H1 (cell line): ENCODE measurements around the gene BTN1A1. TPM values are rescaled to one million over a fixed set of nuclear protein-coding genes. Genes with fewer than 3 reads are reported as not detected.
A peak's percentile ranks its signal among the peaks of the same experiment; 100 is the strongest.

Source experiments
- CTCF ChIA-PET: fragments of 300-600 bp; sonication (Branson Sonifier 250); formaldehyde crosslinking; loops from one replicate; lab custom pipeline; 2021; ENCODE audit not compliant: partially characterized antibody; lab: Charles Lee
- POLR2A ChIA-PET: fragments of 300-600 bp; sonication (Branson Sonifier 250); formaldehyde crosslinking; loops from one replicate; lab custom pipeline; 2021; ENCODE audit warnings: inconsistent platforms; ENCODE audit not compliant: partially characterized antibody; lab: Charles Lee
- DNase-seq, 2 experiments: peaks; one replicate each; pipeline versions ENCODE4 v3.0.0 to v3.0.0-alpha.2; 2010 to 2022; ENCODE audit warnings: low spot score in 2 of 2, low read depth in 1 of 2, mixed read lengths in 1 of 2
- FAIRE-seq: peaks from 2 replicates; lab custom pipeline; 2011; peaks lifted over from hg19 to GRCh38; lab: Jason Lieb, UNC
- H2AFZ ChIP-seq: 2 replicates; pipeline ENCODE4 v1.8.1; 2012; ENCODE audit warnings: low read length, inconsistent platforms
- H2AK5ac ChIP-seq: 2 replicates; pipeline ENCODE4 v1.6.1; 2013; ENCODE audit warnings: low read depth, low read length
- H2BK120ac ChIP-seq: replicated peaks from 2 replicates; pipeline ENCODE3; 2013; ENCODE audit warnings: low read depth, low read length, inconsistent platforms
- H2BK12ac ChIP-seq: 2 replicates; pipeline ENCODE4 v1.6.1; 2013; ENCODE audit warnings: low read depth, low read length
- H2BK15ac ChIP-seq: 2 replicates; pipeline ENCODE4 v1.6.1; 2013; ENCODE audit warnings: low read length
- H2BK20ac ChIP-seq: 2 replicates; pipeline ENCODE4 v1.6.1; 2013; ENCODE audit warnings: low read length
- H2BK5ac ChIP-seq: 2 replicates; pipeline ENCODE4 v1.6.1; 2013; ENCODE audit warnings: low read depth, low read length
- H3K14ac ChIP-seq: 2 replicates; pipeline ENCODE4 v1.6.1; 2013; ENCODE audit warnings: inconsistent platforms; ENCODE audit not compliant: insufficient read length
- H3K18ac ChIP-seq: 2 replicates; pipeline ENCODE4 v1.6.1; 2013; ENCODE audit warnings: low read length; ENCODE audit errors: extremely low read depth
- H3K23ac ChIP-seq: 2 replicates; pipeline ENCODE4 v1.6.1; 2013; ENCODE audit warnings: inconsistent platforms; ENCODE audit not compliant: insufficient read length
- H3K23me2 ChIP-seq: 2 replicates; pipeline ENCODE4 v1.6.1; 2013; ENCODE audit warnings: low read depth, low read length
- H3K27ac ChIP-seq: 2 replicates; pipeline ENCODE4 v1.6.1; 2011; ENCODE audit warnings: low read depth, low read length, inconsistent platforms
- H3K27me3 ChIP-seq, 4 experiments: replicated peaks in 1 of 4; 1 replicate in 1 of 4; 2 replicates in 3 of 4; pipeline versions ENCODE4 v1.6.1 to v1.8.1; 2011 to 2013; ENCODE audit warnings: low read length in 3 of 4, mild to moderate bottlenecking in 3 of 4, inconsistent platforms in 2 of 4, mixed read lengths in 2 of 4, moderate library complexity in 1 of 4; ENCODE audit not compliant: control insufficient read depth in 3 of 4, insufficient read depth in 3 of 4; ENCODE audit errors: extremely low read depth in 1 of 4
- H3K36me3 ChIP-seq, 4 experiments: 2 replicates each; pipeline versions ENCODE4 v1.6.1 to v1.8.1; 2011 to 2013; ENCODE audit warnings: mild to moderate bottlenecking in 4 of 4, low read length in 3 of 4, moderate library complexity in 2 of 4, control low read depth in 1 of 4, inconsistent platforms in 1 of 4; ENCODE audit not compliant: insufficient read depth in 4 of 4, control insufficient read depth in 2 of 4
- H3K4ac ChIP-seq: replicated peaks from 2 replicates; pipeline ENCODE3; 2013; ENCODE audit warnings: low read length, low read depth, mixed read lengths, inconsistent platforms; ENCODE audit not compliant: insufficient read length
- H3K4me1 ChIP-seq, 4 experiments: replicated peaks in 1 of 4; 1 replicate in 1 of 4; 2 replicates in 3 of 4; pipeline versions ENCODE4 v1.6.1 to v1.8.1; 2011 to 2013; ENCODE audit warnings: low read length in 3 of 4, inconsistent platforms in 2 of 4, mixed read lengths in 1 of 4; ENCODE audit not compliant: insufficient read depth in 4 of 4, control insufficient read depth in 3 of 4
- H3K4me2 ChIP-seq, 2 experiments: 2 replicates each; pipeline versions ENCODE4 v1.6.1 to v1.8.1; 2011 to 2013; ENCODE audit warnings: low read depth in 2 of 2, low read length in 2 of 2, control low read depth in 1 of 2, inconsistent platforms in 1 of 2, mild to moderate bottlenecking in 1 of 2; ENCODE audit not compliant: insufficient read depth in 1 of 2
- H3K4me3 ChIP-seq, 4 experiments: fragments of 200-600, 300-600 bp in 1 of 4; sonication (generic), shearing (Covaris generic), sonication (Bioruptor Twin) in 1 of 4; 2 replicates each; pipeline versions ENCODE4 v1.5.1 to v1.8.1; 2011 to 2016; ENCODE audit warnings: low read length in 4 of 4, low read depth in 3 of 4, control low read depth in 2 of 4, inconsistent platforms in 2 of 4, mild to moderate bottlenecking in 2 of 4, mixed read lengths in 1 of 4, moderate library complexity in 1 of 4; ENCODE audit not compliant: insufficient read depth in 2 of 4; ENCODE audit errors: extremely low read depth in 1 of 4
- H3K56ac ChIP-seq: replicated peaks from 2 replicates; pipeline ENCODE3; 2013; ENCODE audit warnings: low read depth, mild to moderate bottlenecking, mixed read lengths, low read length, inconsistent platforms; ENCODE audit not compliant: insufficient read length
- H3K79me1 ChIP-seq: 2 replicates; pipeline ENCODE4 v1.6.1; 2013; ENCODE audit warnings: low read depth, low read length, control low read depth
- H3K79me2 ChIP-seq, 2 experiments: 2 replicates each; pipeline versions ENCODE4 v1.6.1 to v1.8.1; 2012 to 2013; ENCODE audit warnings: low read length in 2 of 2, mild to moderate bottlenecking in 2 of 2, inconsistent platforms in 1 of 2; ENCODE audit not compliant: insufficient read depth in 2 of 2, control insufficient read depth in 1 of 2
- H3K9ac ChIP-seq, 4 experiments: replicated peaks in 1 of 4; 1 replicate in 1 of 4; 2 replicates in 3 of 4; pipeline versions ENCODE4 v1.6.1 to v1.8.1; 2011 to 2013; ENCODE audit warnings: low read depth in 3 of 4, low read length in 3 of 4, control low read depth in 2 of 4, mild to moderate bottlenecking in 2 of 4, moderate library complexity in 2 of 4, inconsistent platforms in 1 of 4; ENCODE audit errors: extremely low read depth in 1 of 4
- H3K9me3 ChIP-seq, 2 experiments: 2 replicates each; pipeline versions ENCODE4 v1.6.1 to v1.8.1; 2012 to 2013; ENCODE audit warnings: mild to moderate bottlenecking in 2 of 2, moderate library complexity in 2 of 2, control low read depth in 1 of 2, inconsistent platforms in 1 of 2, low read depth in 1 of 2, low read length in 1 of 2, mixed read lengths in 1 of 2; ENCODE audit not compliant: insufficient read depth in 2 of 2
- H4K20me1 ChIP-seq, 2 experiments: replicated peaks in 1 of 2; 2 replicates each; pipeline versions ENCODE3 to v1.8.1; 2011 to 2013; ENCODE audit warnings: inconsistent platforms in 2 of 2, low read length in 2 of 2, mild to moderate bottlenecking in 1 of 2; ENCODE audit not compliant: insufficient read depth in 2 of 2, control insufficient read depth in 1 of 2
- H4K5ac ChIP-seq: 2 replicates; pipeline ENCODE4 v1.6.1; 2013; ENCODE audit warnings: low read length, low read depth, mixed read lengths, inconsistent platforms; ENCODE audit not compliant: insufficient read length
- H4K8ac ChIP-seq: 2 replicates; pipeline ENCODE4 v1.8.0; 2013; ENCODE audit warnings: mild to moderate bottlenecking, moderate library complexity, low read length, inconsistent platforms; ENCODE audit not compliant: insufficient read depth; ENCODE audit errors: extremely low read depth
- H4K91ac ChIP-seq: replicated peaks from 2 replicates; pipeline ENCODE3; 2013; ENCODE audit warnings: low read length, mixed read lengths, inconsistent platforms; ENCODE audit not compliant: insufficient read length
- BRCA1 ChIP-seq: IDR thresholded peaks from 2 replicates; pipeline ENCODE4 v1.6.1; 2012; ENCODE audit warnings: low read depth, low read length, improper control_type of control experiment
- CBX8 ChIP-seq: fragments of 300-800, 300-1000 bp; sonication (generic); IDR thresholded peaks from 2 replicates; pipeline ENCODE4 v1.7.1; 2016; ENCODE audit warnings: low read depth, low read length, borderline replicate concordance
- CHD1 ChIP-seq: IDR thresholded peaks from 2 replicates; pipeline ENCODE4 v1.6.1; 2012; ENCODE audit warnings: low read depth, low read length, improper control_type of control experiment
- CREB1 ChIP-seq: IDR thresholded peaks from 2 replicates; pipeline ENCODE4 v1.6.1; 2012; ENCODE audit warnings: inconsistent platforms
- CTBP2 ChIP-seq: IDR thresholded peaks from 2 replicates; pipeline ENCODE4 v1.7.0; 2011; ENCODE audit warnings: borderline replicate concordance, mild to moderate bottlenecking, moderate library complexity, mixed read lengths, low read length; ENCODE audit not compliant: insufficient read depth, insufficient read length
- KDM5A ChIP-seq: fragments of 200-600 bp; IDR thresholded peaks from 2 replicates; pipeline ENCODE4 v1.7.1; 2012; ENCODE audit warnings: mild to moderate bottlenecking, low read length, inconsistent platforms, mixed read lengths
- POLR2AphosphoS5 ChIP-seq: IDR thresholded peaks from 2 replicates; pipeline ENCODE4 v1.6.1; 2011; ENCODE audit warnings: low read depth, low read length
- RAD21 ChIP-seq, 2 experiments: IDR thresholded peaks in 1 of 2; conservative IDR thresholded peaks in 1 of 2; 2 replicates each; pipeline ENCODE4 v1.6.1; 2011; ENCODE audit warnings: low read depth in 2 of 2, low read length in 2 of 2, improper control_type of control experiment in 1 of 2, inconsistent platforms in 1 of 2, mild to moderate bottlenecking in 1 of 2, moderate library complexity in 1 of 2
- TCF12 ChIP-seq: IDR thresholded peaks from 2 replicates; pipeline ENCODE4 v1.6.1; 2011; ENCODE audit warnings: low read depth, mild to moderate bottlenecking, low read length
- WGBS, 2 experiments: shearing (Covaris generic) in 1 of 2; methylation state at CpG; one replicate each; pipeline versions ENCODE4 v1.1.6 to v1.1.7; 2013 to 2015; ENCODE audit warnings: low lambda C conversion rate in 2 of 2, mixed read lengths in 2 of 2, inconsistent platforms in 1 of 2, low coverage in 1 of 2, missing lambda C conversion rate in 1 of 2; ENCODE audit not compliant: insufficient replicate concordance in 2 of 2, insufficient coverage in 1 of 2, insufficient read length in 1 of 2; ENCODE audit errors: extremely low coverage in 1 of 2, missing lambda C conversion rate in 1 of 2; 5-methylcytosine and 5-hydroxymethylcytosine counted together
- polyA plus RNA-seq, 7 experiments: library from polyadenylated mRNA; depleted of rRNA in 3 of 7; stranded (reverse) in 5 of 7; unstranded in 2 of 7; fragments of >200 nt in 5 of 7; fragments of 200-250 nt in 2 of 7; gene quantifications; 1 replicate in 5 of 7; 2 replicates in 1 of 7; 4 replicates in 1 of 7; pipeline versions ENCODE4 v1.2.1 to v1.2.3, GENCODE V29; 2011 to 2013; ENCODE audit warnings: missing spikeins in 2 of 7, mixed read lengths in 2 of 7
- total RNA-seq: library from RNA; stranded (reverse); fragmentation: NEBNext Ultra II Directional; extraction: Animal tissue kit (Norgen Biotek cat#: 25700); gene quantifications from 2 replicates; pipeline ENCODE4 v1.2.1, GENCODE V29; 2021
- TF ChIP-seq, protein P1 (sequence below): IDR thresholded peaks from 2 replicates; pipeline ENCODE4 v1.6.1; 2012; ENCODE audit warnings: low read length, inconsistent platforms

The BTN1A1 gene
- total and polyA plus RNA-seq, 2 of the 8 experiments (the other 6 are each of a cell fraction or from before 2014, with no cell fraction given) = 0.28 to 0.35 TPM

DNA sequence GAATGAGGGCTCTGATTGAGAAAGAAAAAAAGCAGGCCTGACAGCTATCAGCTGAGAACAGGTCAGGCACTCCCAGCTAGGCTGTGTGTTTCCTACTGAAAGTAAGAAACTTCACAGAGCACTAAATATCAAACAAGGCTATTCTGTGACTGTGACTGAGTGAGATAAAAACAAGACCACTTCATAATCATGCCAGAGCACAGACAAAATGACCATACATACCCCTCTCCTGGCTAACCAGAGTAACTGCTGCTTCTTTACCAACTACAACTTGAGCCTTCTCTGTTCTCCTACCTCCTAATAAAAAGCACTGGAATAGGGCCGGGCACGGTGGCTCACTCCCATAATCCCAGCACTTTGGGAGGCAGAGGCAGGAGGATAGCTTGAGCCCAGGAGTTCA is 6.8 kb upstream of the BTN1A1 start:
- Histone ChIP-seq H3K56ac (no peak overlapping the region), H3K4me3 (no peak overlapping the region), H3K79me1 (no peaks in the 10 kb centered on the region), H3K18ac (no peak overlapping the region), H2BK15ac (no peak overlapping the region), H3K27ac (no peak overlapping the region), H3K27me3 (no peaks in the 10 kb centered on the region; a peak in 1 of 7 replicates), H2BK20ac (no peak overlapping the region), H3K79me2 (no peaks in the 10 kb centered on the region), H3K14ac (no peak overlapping the region), H2AFZ (no peak overlapping the region), H4K91ac (no peak overlapping the region), H3K36me3 (no peaks in the 10 kb centered on the region), H3K9me3 (no peaks in the 10 kb centered on the region), H3K4me2 (no peak overlapping the region), H2BK12ac (no peak overlapping the region), H3K23me2 (no peaks in the 10 kb centered on the region), H3K4ac (no peak overlapping the region), H2BK120ac (no peak overlapping the region), H3K9ac (no peak overlapping the region), H4K8ac (no peak overlapping the region), H4K20me1 (no peaks in the 10 kb centered on the region), H2AK5ac (no peak overlapping the region), H2BK5ac (no peak overlapping the region), H3K4me1 (peaks cover 0 to 3% (median under 1%) of the 10 kb centered on the region in 4 experiments; a peak in 1 of 7 replicates), H4K5ac (no peak overlapping the region), H3K23ac (no peak overlapping the region)
- DNase-seq (no peak), FAIRE-seq (no peak)
- POLR2A ChIA-PET = no interaction called here
- CTCF ChIA-PET = interaction anchor here (0.7 to 1.7 kb wide), 4 partner anchors 9 to 152 kb away, joined by 3 to 5 read pairs (median 3); no protein-coding TSS in a partner anchor
- 96% methylated on average over 2 of the region's 2 CpGs; no CpG with 5 or more reads in 1 of the 2 experiments for WGBS, 2 experiments
- TF ChIP-seq CTBP2 (no peak), POLR2AphosphoS5 (no peak), CREB1 (no peak), BRCA1 (no peak), CBX8 (no peak), CHD1 (no peak), KDM5A (no peak), TCF12 (no peak), RAD21 (IDR thresholded peaks at IDR 0.05 in 1 of 2, conservative IDR thresholded peaks at IDR 0.05 in 1 of 2; ENCODE audit: low read depth in 2 of 2, low read length in 2 of 2) (peak; percentile 33 to 54)
- TF ChIP-seq, protein P1, sequence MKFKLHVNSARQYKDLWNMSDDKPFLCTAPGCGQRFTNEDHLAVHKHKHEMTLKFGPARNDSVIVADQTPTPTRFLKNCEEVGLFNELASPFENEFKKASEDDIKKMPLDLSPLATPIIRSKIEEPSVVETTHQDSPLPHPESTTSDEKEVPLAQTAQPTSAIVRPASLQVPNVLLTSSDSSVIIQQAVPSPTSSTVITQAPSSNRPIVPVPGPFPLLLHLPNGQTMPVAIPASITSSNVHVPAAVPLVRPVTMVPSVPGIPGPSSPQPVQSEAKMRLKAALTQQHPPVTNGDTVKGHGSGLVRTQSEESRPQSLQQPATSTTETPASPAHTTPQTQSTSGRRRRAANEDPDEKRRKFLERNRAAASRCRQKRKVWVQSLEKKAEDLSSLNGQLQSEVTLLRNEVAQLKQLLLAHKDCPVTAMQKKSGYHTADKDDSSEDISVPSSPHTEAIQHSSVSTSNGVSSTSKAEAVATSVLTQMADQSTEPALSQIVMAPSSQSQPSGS = no peak
